ENCODE data around the gene CCDC30. TPM values are rescaled to one million over a fixed set of nuclear protein-coding genes. Genes with fewer than 3 reads are reported as not detected.
A peak's percentile ranks its signal among the peaks of the same experiment; 100 is the strongest.

CCDC30 gene
- total RNA-seq, 1 experiment from 2014 or later = 4.4 TPM

DNA sequence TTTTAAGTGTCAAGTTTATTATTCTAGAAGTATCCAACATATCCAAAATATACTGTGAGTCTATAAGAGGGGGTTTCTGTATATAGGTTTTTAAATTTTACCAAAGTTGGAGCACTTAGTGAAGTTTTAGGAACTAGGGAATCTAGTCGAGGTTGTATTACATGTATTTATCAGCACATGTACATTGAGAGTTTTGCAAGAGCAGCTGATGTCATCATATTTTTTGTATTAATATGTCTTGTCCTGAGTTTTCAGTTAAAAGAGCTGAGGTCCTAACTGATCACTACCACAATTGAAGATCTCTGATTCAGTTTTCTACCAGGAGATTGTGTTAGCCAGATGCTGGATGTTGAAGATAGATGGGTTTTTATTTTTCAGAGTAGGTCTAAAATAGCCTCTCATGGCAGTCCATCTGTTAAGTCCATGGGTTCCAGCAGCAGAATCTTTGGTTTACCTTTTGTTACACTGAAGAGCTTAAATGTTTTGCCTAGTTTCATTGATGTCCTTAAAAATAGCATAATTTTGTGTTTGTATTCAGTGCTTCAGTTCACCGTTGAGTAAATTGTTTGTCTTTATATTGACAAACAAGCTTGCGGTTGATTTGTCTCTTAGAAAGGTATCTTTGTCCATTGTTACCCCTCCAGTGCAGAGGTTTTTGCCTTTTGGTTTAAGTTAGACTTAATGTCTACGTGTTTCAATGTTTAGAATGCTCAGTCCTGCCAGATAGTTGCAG lies 235.2 kb downstream of the CCDC30 start:
- no TSS peak for BruUV-seq (replicated peaks)
- intact Hi-C loops (cut with micrococcal nuclease; ENCODE audit: unreplicated experiment) = no loop called here
- no peak for DNase-seq
- CTCF ChIA-PET = no interaction called here
- H3K27me3 Mint-ChIP-seq (ENCODE audit: unreplicated experiment) = no peaks in the 10 kb centered on the region
- H3K9me3 Mint-ChIP-seq (ENCODE audit: low read depth, unreplicated experiment) = no peaks in the 10 kb centered on the region
- TF ChIP-seq, protein P1, sequence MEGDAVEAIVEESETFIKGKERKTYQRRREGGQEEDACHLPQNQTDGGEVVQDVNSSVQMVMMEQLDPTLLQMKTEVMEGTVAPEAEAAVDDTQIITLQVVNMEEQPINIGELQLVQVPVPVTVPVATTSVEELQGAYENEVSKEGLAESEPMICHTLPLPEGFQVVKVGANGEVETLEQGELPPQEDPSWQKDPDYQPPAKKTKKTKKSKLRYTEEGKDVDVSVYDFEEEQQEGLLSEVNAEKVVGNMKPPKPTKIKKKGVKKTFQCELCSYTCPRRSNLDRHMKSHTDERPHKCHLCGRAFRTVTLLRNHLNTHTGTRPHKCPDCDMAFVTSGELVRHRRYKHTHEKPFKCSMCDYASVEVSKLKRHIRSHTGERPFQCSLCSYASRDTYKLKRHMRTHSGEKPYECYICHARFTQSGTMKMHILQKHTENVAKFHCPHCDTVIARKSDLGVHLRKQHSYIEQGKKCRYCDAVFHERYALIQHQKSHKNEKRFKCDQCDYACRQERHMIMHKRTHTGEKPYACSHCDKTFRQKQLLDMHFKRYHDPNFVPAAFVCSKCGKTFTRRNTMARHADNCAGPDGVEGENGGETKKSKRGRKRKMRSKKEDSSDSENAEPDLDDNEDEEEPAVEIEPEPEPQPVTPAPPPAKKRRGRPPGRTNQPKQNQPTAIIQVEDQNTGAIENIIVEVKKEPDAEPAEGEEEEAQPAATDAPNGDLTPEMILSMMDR (IDR thresholded peaks at IDR 0.05; ENCODE audit: unreplicated experiment) = no peak
- peak overlapping the region; percentile 37 for H3K27ac Mint-ChIP-seq (ENCODE audit: unreplicated experiment)
- H3K4me3 Mint-ChIP-seq (ENCODE audit: low read depth, unreplicated experiment) = no peak overlapping the region
- H3K36me3 Mint-ChIP-seq (ENCODE audit: insufficient read depth, unreplicated experiment) = peaks cover 93% of the 10 kb centered on the region
- peaks cover 31% of the 10 kb centered on the region for H3K4me1 Mint-ChIP-seq (ENCODE audit: low read depth, unreplicated experiment)

GRCh38 chr1:42700006-42700405 lies 236.9 kb downstream of the CCDC30 start:
- intact Hi-C loops (cut with micrococcal nuclease; ENCODE audit: unreplicated experiment) = no loop called here
- CTCF ChIA-PET = no interaction called here
- H3K9me3 Mint-ChIP-seq (ENCODE audit: low read depth, unreplicated experiment) = no peaks in the 10 kb centered on the region
- DNase-seq = no peak
- H3K36me3 Mint-ChIP-seq (ENCODE audit: insufficient read depth, unreplicated experiment) = peaks cover 97% of the 10 kb centered on the region
- TF ChIP-seq, protein P1 (IDR thresholded peaks at IDR 0.05; ENCODE audit: unreplicated experiment) = no peak
- BruUV-seq (replicated peaks) = no TSS peak
- H3K4me3 Mint-ChIP-seq (ENCODE audit: low read depth, unreplicated experiment) = no peak overlapping the region
- H3K27ac Mint-ChIP-seq (ENCODE audit: unreplicated experiment) = peak overlapping the region; percentile 37
- H3K4me1 Mint-ChIP-seq (ENCODE audit: low read depth, unreplicated experiment) = peaks cover 22% of the 10 kb centered on the region
- H3K27me3 Mint-ChIP-seq (ENCODE audit: unreplicated experiment) = no peaks in the 10 kb centered on the region

- H3K9me3 Mint-ChIP-seq (ENCODE audit: low read depth, unreplicated experiment) = no peaks in the 10 kb centered on the region
- DNase-seq = no peak
- intact Hi-C loops (cut with micrococcal nuclease; ENCODE audit: unreplicated experiment) = no loop called here
- CTCF ChIA-PET = no interaction called here
- no peak overlapping the region for H3K4me3 Mint-ChIP-seq (ENCODE audit: low read depth, unreplicated experiment)
- H3K27ac Mint-ChIP-seq (ENCODE audit: unreplicated experiment) = peak overlapping the region; percentile 84
- H3K27me3 Mint-ChIP-seq (ENCODE audit: unreplicated experiment) = no peaks in the 10 kb centered on the region
- H3K4me1 Mint-ChIP-seq (ENCODE audit: low read depth, unreplicated experiment) = peaks cover 11% of the 10 kb centered on the region
- no TSS peak for BruUV-seq (replicated peaks)
- peaks cover 90% of the 10 kb centered on the region for H3K36me3 Mint-ChIP-seq (ENCODE audit: insufficient read depth, unreplicated experiment)
- TF ChIP-seq, protein P1 (IDR thresholded peaks at IDR 0.05; ENCODE audit: unreplicated experiment) = no peak
Measured at GRCh38 chr1:42703888-42704464, 240.9 kb downstream of the CCDC30 start.

Other genes starting within 250 kb of the CCDC30 start
- 51.4 and 52.4 TPM in 2 replicates for gene FOXJ3, start 128.1 kb upstream of the CCDC30 start, total RNA-seq (2022)
- 0.95 and 1.3 TPM in 2 replicates for gene RIMKLA, start 82.5 kb upstream of the CCDC30 start, total RNA-seq (2022)
- gene ZMYND12, start 7.3 kb upstream of the CCDC30 start, total RNA-seq (2022) = 0.83 and 1.1 TPM in 2 replicates
- gene PPCS, start 6.7 kb upstream of the CCDC30 start, total RNA-seq (2022) = 67.8 and 72.8 TPM in 2 replicates
- gene PPIH, start 195.1 kb downstream of the CCDC30 start, total RNA-seq (2022) = 58.6 and 68.3 TPM in 2 replicates
- gene YBX1, start 219.1 kb downstream of the CCDC30 start, total RNA-seq (2022) = 808 and 937 TPM in 2 replicates

Measured in Calu3 (cell line).